ENCODE measurements around the gene MTREX. TPM values are rescaled to one million over a fixed set of nuclear protein-coding genes. Genes with fewer than 3 reads are reported as not detected.
A peak's percentile ranks its signal among the peaks of the same experiment; 100 is the strongest.

Gene MTREX
- polyA plus RNA-seq, 4 donors = 21.1 to 58.1 (median 37.4) TPM

- WGBS, 3 donors = 87 to 92% (median 89%) methylated on average over 3 of the region's 3 CpGs
- no peaks in the 10 kb centered on the region for H3K27me3 ChIP-seq (ENCODE audit: control insufficient read depth in 3 of 3, insufficient read depth in 3 of 3, low read length in 3 of 3)
- peaks cover 2 to 12% (median 7%) of the 10 kb centered on the region in 3 donors for H3K36me3 ChIP-seq (ENCODE audit: control insufficient read depth in 3 of 3, insufficient read depth in 2 of 3, low read depth in 1 of 3, low read length in 3 of 3)
- H3K9me3 ChIP-seq (ENCODE audit: control insufficient read depth in 2 of 2, insufficient read depth in 1 of 2, low read depth in 1 of 2, low read length in 1 of 2) = no peaks in the 10 kb centered on the region
- H3K4me1 ChIP-seq (ENCODE audit: control insufficient read depth in 3 of 3, insufficient read depth in 2 of 3, low read depth in 1 of 3, low read length in 2 of 3) = no peaks in the 10 kb centered on the region
- DNase-seq = no peak
- H3K27ac ChIP-seq (ENCODE audit: low read depth in 1 of 3, low read length in 2 of 3) = no peak overlapping the region
- no peak for FAIRE-seq
- H3K4me3 ChIP-seq (ENCODE audit: low read depth in 1 of 3, low read length in 3 of 3) = no peak overlapping the region
Observed at GRCh38 chr5:55331321-55331720, 23.5 kb downstream of the MTREX start.

GRCh38 chr5:55333017-55333416, 25.2 kb downstream of the MTREX start:
- Histone ChIP-seq H3K36me3 (ENCODE audit: control insufficient read depth in 3 of 3, insufficient read depth in 2 of 3, low read depth in 1 of 3, low read length in 3 of 3) (peaks cover 2 to 14% (median 3%) of the 10 kb centered on the region in 3 donors), H3K9me3 (ENCODE audit: control insufficient read depth in 2 of 2, insufficient read depth in 1 of 2, low read depth in 1 of 2, low read length in 1 of 2) (no peaks in the 10 kb centered on the region), H3K4me3 (ENCODE audit: low read depth in 1 of 3, low read length in 3 of 3) (no peak overlapping the region), H3K4me1 (ENCODE audit: control insufficient read depth in 3 of 3, insufficient read depth in 2 of 3, low read depth in 1 of 3, low read length in 2 of 3) (no peaks in the 10 kb centered on the region), H3K27me3 (ENCODE audit: control insufficient read depth in 3 of 3, insufficient read depth in 3 of 3, low read length in 3 of 3) (no peaks in the 10 kb centered on the region), H3K27ac (ENCODE audit: low read depth in 1 of 3, low read length in 2 of 3) (no peak overlapping the region)
- FAIRE-seq (no peak), DNase-seq (no peak)
- 84 to 87% (median 86%) methylated on average over 1 of the region's 1 CpG for WGBS, 3 donors

GRCh38 chr5:55333811-55334210, 26.0 kb downstream of the MTREX start:
- Histone ChIP-seq H3K4me1 (ENCODE audit: control insufficient read depth in 3 of 3, insufficient read depth in 2 of 3, low read depth in 1 of 3, low read length in 2 of 3) (no peaks in the 10 kb centered on the region), H3K4me3 (ENCODE audit: low read depth in 1 of 3, low read length in 3 of 3) (no peak overlapping the region), H3K27me3 (ENCODE audit: control insufficient read depth in 3 of 3, insufficient read depth in 3 of 3, low read length in 3 of 3) (no peaks in the 10 kb centered on the region), H3K9me3 (ENCODE audit: control insufficient read depth in 2 of 2, insufficient read depth in 1 of 2, low read depth in 1 of 2, low read length in 1 of 2) (no peaks in the 10 kb centered on the region), H3K27ac (ENCODE audit: low read depth in 1 of 3, low read length in 2 of 3) (no peak overlapping the region), H3K36me3 (ENCODE audit: control insufficient read depth in 3 of 3, insufficient read depth in 2 of 3, low read depth in 1 of 3, low read length in 3 of 3) (peaks cover 0 to 14% (median 3%) of the 10 kb centered on the region in 3 donors)
- 98 to 99% (median 98%) methylated on average over 2 of the region's 2 CpGs for WGBS, 3 donors
- DNase-seq (no peak), FAIRE-seq (no peak)

GRCh38 chr5:55338092-55338613, 30.4 kb downstream of the MTREX start:
- FAIRE-seq (peak; percentile 41), DNase-seq (no peak)
- no peaks in the 10 kb centered on the region for H3K9me3 ChIP-seq (ENCODE audit: control insufficient read depth in 2 of 2, insufficient read depth in 1 of 2, low read depth in 1 of 2, low read length in 1 of 2)
- 52 to 73% (median 65%) methylated on average over 2 of the region's 2 CpGs for WGBS, 3 donors
- H3K4me3 ChIP-seq (ENCODE audit: low read depth in 1 of 3, low read length in 3 of 3) = no peak overlapping the region
- no peak overlapping the region for H3K27ac ChIP-seq (ENCODE audit: low read depth in 1 of 3, low read length in 2 of 3)
- no peaks in the 10 kb centered on the region for H3K4me1 ChIP-seq (ENCODE audit: control insufficient read depth in 3 of 3, insufficient read depth in 2 of 3, low read depth in 1 of 3, low read length in 2 of 3)
- no peaks in the 10 kb centered on the region for H3K27me3 ChIP-seq (ENCODE audit: control insufficient read depth in 3 of 3, insufficient read depth in 3 of 3, low read length in 3 of 3)
- peaks cover 0 to 10% (median 3%) of the 10 kb centered on the region in 3 donors for H3K36me3 ChIP-seq (ENCODE audit: control insufficient read depth in 3 of 3, insufficient read depth in 2 of 3, low read depth in 1 of 3, low read length in 3 of 3)

GRCh38 chr5:55338810-55339243, 31.0 kb downstream of the MTREX start:
- H3K9me3 ChIP-seq (ENCODE audit: control insufficient read depth in 2 of 2, insufficient read depth in 1 of 2, low read depth in 1 of 2, low read length in 1 of 2) = no peaks in the 10 kb centered on the region
- H3K4me3 ChIP-seq (ENCODE audit: low read depth in 1 of 3, low read length in 3 of 3) = no peak overlapping the region
- DNase-seq (no peak), FAIRE-seq (no peak)
- no peaks in the 10 kb centered on the region for H3K4me1 ChIP-seq (ENCODE audit: control insufficient read depth in 3 of 3, insufficient read depth in 2 of 3, low read depth in 1 of 3, low read length in 2 of 3)
- peaks cover 0 to 10% (median 3%) of the 10 kb centered on the region in 3 donors for H3K36me3 ChIP-seq (ENCODE audit: control insufficient read depth in 3 of 3, insufficient read depth in 2 of 3, low read depth in 1 of 3, low read length in 3 of 3)
- whole genome bisulfite sequencing, 3 donors = 79 to 84% (median 79%) methylated on average over 5 of the region's 5 CpGs
- no peaks in the 10 kb centered on the region for H3K27me3 ChIP-seq (ENCODE audit: control insufficient read depth in 3 of 3, insufficient read depth in 3 of 3, low read length in 3 of 3)
- no peak overlapping the region for H3K27ac ChIP-seq (ENCODE audit: low read depth in 1 of 3, low read length in 2 of 3)

- no peaks in the 10 kb centered on the region for H3K27me3 ChIP-seq (ENCODE audit: control insufficient read depth in 3 of 3, insufficient read depth in 3 of 3, low read length in 3 of 3)
- no peak overlapping the region for H3K27ac ChIP-seq (ENCODE audit: low read depth in 1 of 3, low read length in 2 of 3)
- H3K36me3 ChIP-seq (ENCODE audit: control insufficient read depth in 3 of 3, insufficient read depth in 2 of 3, low read depth in 1 of 3, low read length in 3 of 3) = peaks cover 3 to 16% (median 9%) of the 10 kb centered on the region in 3 donors
- no peaks in the 10 kb centered on the region for H3K9me3 ChIP-seq (ENCODE audit: control insufficient read depth in 2 of 2, insufficient read depth in 1 of 2, low read depth in 1 of 2, low read length in 1 of 2)
- H3K4me1 ChIP-seq (ENCODE audit: control insufficient read depth in 3 of 3, insufficient read depth in 2 of 3, low read depth in 1 of 3, low read length in 2 of 3) = no peaks in the 10 kb centered on the region
- no peak overlapping the region for H3K4me3 ChIP-seq (ENCODE audit: low read depth in 1 of 3, low read length in 3 of 3)
- DNase-seq (no peak), FAIRE-seq (no peak)
- 74 to 85% (median 76%) methylated on average over 4 of the region's 4 CpGs for WGBS, 3 donors
Observed at GRCh38 chr5:55343107-55343506, 35.3 kb downstream of the MTREX start.

GRCh38 chr5:55343609-55344008, 35.8 kb downstream of the MTREX start:
- no peak overlapping the region for H3K4me3 ChIP-seq (ENCODE audit: low read depth in 1 of 3, low read length in 3 of 3)
- H3K9me3 ChIP-seq (ENCODE audit: control insufficient read depth in 2 of 2, insufficient read depth in 1 of 2, low read depth in 1 of 2, low read length in 1 of 2) = no peaks in the 10 kb centered on the region
- H3K27me3 ChIP-seq (ENCODE audit: control insufficient read depth in 3 of 3, insufficient read depth in 3 of 3, low read length in 3 of 3) = no peaks in the 10 kb centered on the region
- peaks cover 5 to 16% (median 11%) of the 10 kb centered on the region in 3 donors for H3K36me3 ChIP-seq (ENCODE audit: control insufficient read depth in 3 of 3, insufficient read depth in 2 of 3, low read depth in 1 of 3, low read length in 3 of 3)
- WGBS, 3 donors = 66 to 80% (median 76%) methylated on average over 1 of the region's 1 CpG
- DNase-seq (no peak), FAIRE-seq (no peak)
- H3K27ac ChIP-seq (ENCODE audit: low read depth in 1 of 3, low read length in 2 of 3) = no peak overlapping the region
- H3K4me1 ChIP-seq (ENCODE audit: control insufficient read depth in 3 of 3, insufficient read depth in 2 of 3, low read depth in 1 of 3, low read length in 2 of 3) = no peaks in the 10 kb centered on the region

GRCh38 chr5:55344392-55344992, 36.7 kb downstream of the MTREX start:
- Histone ChIP-seq H3K27me3 (ENCODE audit: control insufficient read depth in 3 of 3, insufficient read depth in 3 of 3, low read length in 3 of 3) (no peaks in the 10 kb centered on the region), H3K4me3 (ENCODE audit: low read depth in 1 of 3, low read length in 3 of 3) (no peak overlapping the region), H3K9me3 (ENCODE audit: control insufficient read depth in 2 of 2, insufficient read depth in 1 of 2, low read depth in 1 of 2, low read length in 1 of 2) (no peaks in the 10 kb centered on the region), H3K4me1 (ENCODE audit: control insufficient read depth in 3 of 3, insufficient read depth in 2 of 3, low read depth in 1 of 3, low read length in 2 of 3) (no peaks in the 10 kb centered on the region), H3K36me3 (ENCODE audit: control insufficient read depth in 3 of 3, insufficient read depth in 2 of 3, low read depth in 1 of 3, low read length in 3 of 3) (peaks cover 5 to 17% (median 11%) of the 10 kb centered on the region in 3 donors), H3K27ac (ENCODE audit: low read depth in 1 of 3, low read length in 2 of 3) (no peak overlapping the region)
- DNase-seq = peak; percentile 73 to 74
- WGBS, 3 donors = 36 to 47% (median 42%) methylated on average over 2 of the region's 2 CpGs
- FAIRE-seq = peak; percentile 92

GRCh38 chr5:55345327-55345726, 37.5 kb downstream of the MTREX start:
- Histone ChIP-seq H3K9me3 (ENCODE audit: control insufficient read depth in 2 of 2, insufficient read depth in 1 of 2, low read depth in 1 of 2, low read length in 1 of 2) (no peaks in the 10 kb centered on the region), H3K4me3 (ENCODE audit: low read depth in 1 of 3, low read length in 3 of 3) (no peak overlapping the region), H3K27me3 (ENCODE audit: control insufficient read depth in 3 of 3, insufficient read depth in 3 of 3, low read length in 3 of 3) (no peaks in the 10 kb centered on the region), H3K27ac (ENCODE audit: low read depth in 1 of 3, low read length in 2 of 3) (no peak overlapping the region), H3K36me3 (ENCODE audit: control insufficient read depth in 3 of 3, insufficient read depth in 2 of 3, low read depth in 1 of 3, low read length in 3 of 3) (peaks cover 5 to 17% (median 11%) of the 10 kb centered on the region in 3 donors), H3K4me1 (ENCODE audit: control insufficient read depth in 3 of 3, insufficient read depth in 2 of 3, low read depth in 1 of 3, low read length in 2 of 3) (no peaks in the 10 kb centered on the region)
- FAIRE-seq (no peak), DNase-seq (peak; percentile 39 to 40)
- 39 to 81% (median 55%) methylated on average over 4 of the region's 4 CpGs for WGBS, 3 donors
